ENCODE measurements around the gene PEMT. TPM values are rescaled to one million over a fixed set of nuclear protein-coding genes. Genes with fewer than 3 reads are reported as not detected.

Gene PEMT
- total RNA-seq, 4 donors from 2014 or later, result 17.7 to 24.8 (median 20.6) TPM

DNA sequence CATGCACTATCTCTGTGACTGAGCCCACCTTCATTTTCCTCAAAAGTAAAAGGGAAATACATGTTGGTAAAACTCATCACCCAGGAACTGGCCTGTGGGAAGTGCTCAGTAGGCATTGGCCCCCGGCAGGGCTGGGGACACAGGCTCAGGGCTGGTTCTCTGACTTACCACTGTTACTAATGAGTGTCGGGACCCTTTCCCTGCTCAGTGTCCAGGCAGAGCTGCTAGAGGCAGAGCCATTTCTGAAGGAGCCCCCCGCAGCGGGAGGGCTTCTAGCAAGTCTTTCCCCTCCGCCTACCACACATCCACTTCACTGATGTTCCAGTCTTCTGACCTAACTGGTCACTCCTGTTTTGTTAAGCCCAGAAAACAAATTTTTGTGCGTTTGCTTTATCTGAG lies 1.7 kb upstream of the PEMT start:
- TF ChIP-seq POLR2AphosphoS5 (IDR thresholded peaks at IDR 0.05), result no peak
- no peak for TF ChIP-seq EP300 (IDR thresholded peaks at IDR 0.05)
- no peak for TF ChIP-seq POLR2A (IDR thresholded peaks at IDR 0.05; ENCODE audit: low read depth)
- TF ChIP-seq, protein P1, sequence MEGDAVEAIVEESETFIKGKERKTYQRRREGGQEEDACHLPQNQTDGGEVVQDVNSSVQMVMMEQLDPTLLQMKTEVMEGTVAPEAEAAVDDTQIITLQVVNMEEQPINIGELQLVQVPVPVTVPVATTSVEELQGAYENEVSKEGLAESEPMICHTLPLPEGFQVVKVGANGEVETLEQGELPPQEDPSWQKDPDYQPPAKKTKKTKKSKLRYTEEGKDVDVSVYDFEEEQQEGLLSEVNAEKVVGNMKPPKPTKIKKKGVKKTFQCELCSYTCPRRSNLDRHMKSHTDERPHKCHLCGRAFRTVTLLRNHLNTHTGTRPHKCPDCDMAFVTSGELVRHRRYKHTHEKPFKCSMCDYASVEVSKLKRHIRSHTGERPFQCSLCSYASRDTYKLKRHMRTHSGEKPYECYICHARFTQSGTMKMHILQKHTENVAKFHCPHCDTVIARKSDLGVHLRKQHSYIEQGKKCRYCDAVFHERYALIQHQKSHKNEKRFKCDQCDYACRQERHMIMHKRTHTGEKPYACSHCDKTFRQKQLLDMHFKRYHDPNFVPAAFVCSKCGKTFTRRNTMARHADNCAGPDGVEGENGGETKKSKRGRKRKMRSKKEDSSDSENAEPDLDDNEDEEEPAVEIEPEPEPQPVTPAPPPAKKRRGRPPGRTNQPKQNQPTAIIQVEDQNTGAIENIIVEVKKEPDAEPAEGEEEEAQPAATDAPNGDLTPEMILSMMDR (IDR thresholded peaks at IDR 0.05), result no peak
- DNase-seq (ENCODE audit: extremely low spot score), result no peak
- no peak overlapping the region for H3K27ac ChIP-seq (replicated peaks in 1 of 4)
- no peaks in the 10 kb centered on the region for H3K9me3 ChIP-seq
- H3K4me3 ChIP-seq, result no peak overlapping the region
- no peaks in the 10 kb centered on the region for H3K27me3 ChIP-seq
- intact Hi-C loops (cut with DNase I), result loop anchor here (5.0 kb wide), 1 partner anchor 101 kb away; no protein-coding TSS in a partner anchor
- WGBS, result 90% methylated on average over 6 of the region's 6 CpGs
- no peaks in the 10 kb centered on the region for H3K36me3 ChIP-seq
- H3K4me1 ChIP-seq, result peaks cover 20 to 32% (median 23%) of the 10 kb centered on the region in 4 donors

DNA sequence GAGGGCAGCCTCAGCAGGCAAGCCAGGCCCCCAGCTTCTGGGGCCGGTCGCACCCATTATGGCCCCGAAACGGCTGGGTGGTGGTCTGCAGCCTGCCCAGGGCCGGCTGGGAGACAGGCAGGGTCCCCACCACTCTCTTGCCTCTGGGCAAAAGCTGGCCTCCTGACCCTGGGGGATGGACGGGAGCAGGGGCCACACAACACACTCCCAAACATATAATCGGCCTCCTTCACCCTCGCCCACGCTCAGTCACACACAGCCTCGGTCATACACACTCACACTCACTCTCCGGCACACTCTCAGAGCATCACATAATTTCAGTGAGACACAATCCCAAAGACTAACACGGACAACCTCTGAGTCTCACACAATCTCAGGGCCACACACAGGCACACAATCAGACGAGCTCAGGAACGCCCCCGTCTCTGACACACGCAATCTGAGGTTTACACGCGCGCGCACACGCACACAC lies 589 bp downstream of the PEMT start:
- Histone ChIP-seq H3K4me1 (peaks cover 20 to 32% (median 23%) of the 10 kb centered on the region in 4 donors), H3K9me3 (no peaks in the 10 kb centered on the region), H3K27me3 (no peaks in the 10 kb centered on the region), H3K36me3 (no peaks in the 10 kb centered on the region), H3K27ac (replicated peaks in 1 of 4) (peak overlapping the region; percentile 81 to 92 (median 88)), H3K4me3 (peak overlapping the region; percentile 76 to 98 (median 83))
- no peak for TF ChIP-seq POLR2A (IDR thresholded peaks at IDR 0.05; ENCODE audit: low read depth)
- TF ChIP-seq EP300 (IDR thresholded peaks at IDR 0.05), result no peak
- TF ChIP-seq POLR2AphosphoS5 (IDR thresholded peaks at IDR 0.05), result no peak
- TF ChIP-seq, protein P1 (IDR thresholded peaks at IDR 0.05), result no peak
- no peak for DNase-seq (ENCODE audit: extremely low spot score)
- intact Hi-C loops (cut with DNase I), result loop anchor here (5.0 kb wide), 1 partner anchor 99 kb away; no protein-coding TSS in a partner anchor
- WGBS, result under 1% methylated on average over 17 of the region's 21 CpGs

DNA sequence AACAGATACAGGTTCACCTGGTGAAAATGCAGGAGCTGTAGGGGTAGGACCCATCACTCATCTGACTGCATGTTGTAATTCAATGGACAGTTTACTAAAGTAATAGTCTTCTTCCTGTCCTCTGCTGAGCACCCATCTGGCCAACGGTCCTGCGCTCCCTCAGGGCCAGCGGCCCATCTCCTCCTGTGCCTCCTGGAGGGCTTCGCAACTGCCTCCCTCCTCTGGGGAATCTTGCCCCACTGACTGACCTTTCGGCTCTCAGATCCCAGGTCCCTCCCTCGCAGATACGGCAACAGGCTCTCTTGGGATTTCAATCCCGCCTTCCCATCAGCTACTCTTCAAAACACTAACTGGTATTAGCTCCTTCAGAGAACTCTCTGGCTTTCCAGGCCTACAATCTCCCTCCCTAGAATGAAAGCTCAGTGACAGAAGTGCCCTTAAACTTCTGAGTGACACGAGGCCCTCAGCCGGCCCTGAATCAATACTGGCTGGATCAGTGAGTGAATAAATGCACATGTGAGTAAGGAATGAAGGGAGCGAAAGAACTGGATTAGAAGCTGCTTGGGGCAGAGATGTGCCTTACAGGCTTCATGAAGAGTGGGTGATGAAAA lies 1.3 kb downstream of the PEMT start:
- Histone ChIP-seq H3K27me3 (no peaks in the 10 kb centered on the region), H3K4me1 (peaks cover 20 to 32% (median 23%) of the 10 kb centered on the region in 4 donors), H3K4me3 (peak overlapping the region; percentile 76 to 98 (median 83)), H3K9me3 (no peaks in the 10 kb centered on the region), H3K36me3 (no peaks in the 10 kb centered on the region), H3K27ac (replicated peaks in 1 of 4) (peak overlapping the region; percentile 81 to 92 (median 88))
- DNase-seq (ENCODE audit: extremely low spot score), result no peak
- intact Hi-C loops (cut with DNase I), result loop anchor here (5.0 kb wide), 1 partner anchor 98 kb away; no protein-coding TSS in a partner anchor
- no peak for TF ChIP-seq POLR2AphosphoS5 (IDR thresholded peaks at IDR 0.05)
- TF ChIP-seq EP300 (IDR thresholded peaks at IDR 0.05), result no peak
- TF ChIP-seq POLR2A (IDR thresholded peaks at IDR 0.05; ENCODE audit: low read depth), result no peak
- TF ChIP-seq, protein P1 (IDR thresholded peaks at IDR 0.05), result no peak
- 62% methylated on average over 11 of the region's 11 CpGs for WGBS

DNA sequence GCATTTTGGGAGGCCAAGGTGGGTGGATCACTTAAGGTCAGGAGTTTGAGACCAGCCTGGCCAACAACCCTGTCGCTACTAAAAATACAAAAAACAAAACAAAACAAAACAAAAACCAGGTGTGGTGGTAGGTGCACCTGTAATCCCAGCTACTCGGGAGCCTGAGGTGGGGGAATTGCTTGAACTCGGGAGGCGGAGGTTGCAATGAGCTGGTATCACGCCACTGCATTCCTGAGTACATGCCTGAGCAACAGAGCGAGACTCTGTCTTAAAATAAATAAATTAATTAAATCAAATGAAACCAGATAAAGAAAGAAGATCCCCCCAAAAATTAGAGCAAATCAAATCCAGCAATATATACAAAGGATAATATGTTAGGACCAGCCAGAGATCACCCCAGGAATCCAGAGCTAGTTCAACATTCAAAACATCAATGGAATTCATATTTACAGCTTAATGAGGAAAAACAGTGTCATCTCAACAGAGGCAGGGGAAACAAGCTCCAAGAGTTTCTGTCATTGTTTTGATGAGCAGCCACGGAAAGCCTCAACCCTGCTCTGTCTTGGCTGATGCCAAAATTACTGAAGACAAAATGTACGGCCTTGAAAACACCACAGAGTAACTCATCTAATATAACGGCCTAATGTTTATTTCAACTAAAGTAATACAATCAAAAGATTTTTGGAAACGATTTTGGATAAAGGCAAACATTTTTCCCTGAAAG lies 3.7 kb downstream of the PEMT start:
- WGBS, result 83% methylated on average over 10 of the region's 10 CpGs
- Histone ChIP-seq H3K9me3 (no peaks in the 10 kb centered on the region), H3K4me3 (no peak overlapping the region), H3K4me1 (peaks cover 17 to 26% (median 18%) of the 10 kb centered on the region in 4 donors), H3K27me3 (no peaks in the 10 kb centered on the region), H3K27ac (replicated peaks in 1 of 4) (no peak overlapping the region), H3K36me3 (no peaks in the 10 kb centered on the region)
- no peak for DNase-seq (ENCODE audit: extremely low spot score)
- intact Hi-C loops (cut with DNase I), result no loop called here
- no peak for TF ChIP-seq POLR2AphosphoS5 (IDR thresholded peaks at IDR 0.05)
- no peak for TF ChIP-seq POLR2A (IDR thresholded peaks at IDR 0.05; ENCODE audit: low read depth)
- TF ChIP-seq EP300 (IDR thresholded peaks at IDR 0.05), result no peak
- TF ChIP-seq, protein P1 (IDR thresholded peaks at IDR 0.05), result no peak

Measured in esophagus muscularis mucosa (tissue), 4 donors.